Panc1 (cell line): Measurements from ENCODE around the gene NSMF. TPM values are rescaled to one million over a fixed set of nuclear protein-coding genes. Genes with fewer than 3 reads are reported as not detected.

Experiments used
- ATAC-seq: fragments of 200-7000 bp; cut with Tn5 transposase; 2 replicates; pipeline ENCODE4 v1.9.1; 2020; ENCODE audit warnings: mild to moderate bottlenecking, moderate library complexity
- BruUV-seq: library from RNA; stranded (reverse); fragments of 400-500 nt; replicated peaks from 2 replicates; lab custom pipeline; 2021; lab: Mats Ljungman, UMichigan
- CTCF ChIA-PET: fragments of 300-600 bp; sonication (Branson Sonifier 250); formaldehyde crosslinking; loops from one replicate; lab custom pipeline; 2022; ENCODE audit warnings: antibody characterized with exemption; lab: Charles Lee
- POLR2A ChIA-PET: fragments of 300-600 bp; sonication (Branson Sonifier 250); formaldehyde crosslinking; loops from one replicate; lab custom pipeline; 2022; ENCODE audit warnings: antibody characterized with exemption; lab: Charles Lee
- DNase-seq: peaks from one replicate; pipeline ENCODE4 v3.0.0-alpha.2; 2010; ENCODE audit warnings: low read depth, low spot score
- H3K27ac ChIP-seq: 2 replicates; pipeline ENCODE4 v1.5.1; 2011; ENCODE audit warnings: mild to moderate bottlenecking, low read length, inconsistent platforms
- H3K27me3 ChIP-seq: fragments of 200-500 bp; sonication (Bioruptor generic); 2 replicates; pipeline ENCODE4 v1.6.0; 2014; ENCODE audit warnings: low read length, inconsistent platforms; ENCODE audit not compliant: control insufficient read depth, insufficient read depth
- H3K36me3 ChIP-seq: fragments of 200-500 bp; sonication (Bioruptor generic); 2 replicates; pipeline ENCODE4 v1.5.1; 2014; ENCODE audit warnings: inconsistent platforms, mild to moderate bottlenecking, low read length, moderate library complexity; ENCODE audit not compliant: control insufficient read depth, insufficient read depth
- H3K4me1 ChIP-seq: 2 replicates; pipeline ENCODE4 v1.5.1; 2011; ENCODE audit warnings: inconsistent platforms, mild to moderate bottlenecking, low read length, moderate library complexity; ENCODE audit not compliant: control insufficient read depth, insufficient read depth
- H3K4me3 ChIP-seq, 2 experiments: 2 replicates each; pipeline ENCODE4 v1.5.1; 2011 to 2012; ENCODE audit warnings: low read depth in 2 of 2, low read length in 2 of 2, mild to moderate bottlenecking in 2 of 2, inconsistent platforms in 1 of 2, moderate library complexity in 1 of 2
- H3K9me3 ChIP-seq: fragments of 200-500 bp; sonication (Bioruptor generic); 2 replicates; pipeline ENCODE4 v1.5.1; 2014; ENCODE audit warnings: low read depth, mild to moderate bottlenecking, inconsistent platforms, low read length, moderate library complexity; ENCODE audit not compliant: control insufficient read depth, insufficient read depth
- CTCF ChIP-seq: fragments of 450-650 bp; IDR thresholded peaks from 2 replicates; pipeline ENCODE4 v1.5.1; 2017; ENCODE audit warnings: mild to moderate bottlenecking
- POLR2AphosphoS5 ChIP-seq: IDR thresholded peaks from 2 replicates; pipeline ENCODE4 v1.6.1; 2012; ENCODE audit warnings: mild to moderate bottlenecking, low read depth, low read length, moderate library complexity
- SIN3A ChIP-seq: IDR thresholded peaks from 2 replicates; pipeline ENCODE4 v1.6.1; 2012; ENCODE audit warnings: low read depth, mild to moderate bottlenecking, low read length, moderate library complexity, borderline replicate concordance; ENCODE audit not compliant: insufficient read depth
- TCF7L2 ChIP-seq: IDR thresholded peaks from 2 replicates; pipeline ENCODE4 v1.6.1; 2011; ENCODE audit warnings: mild to moderate bottlenecking, low read depth, low read length, inconsistent platforms
- in situ Hi-C: cut with HindIII; loops from 2 replicates; pipeline ENCODE4 v1.10.0; 2016; ENCODE audit warnings: low sequenced_read_pairs, low pct_unique_long_range_greater_than_20kb
- intact Hi-C: fragments of 100-400 bp; cut with micrococcal nuclease; formaldehyde crosslinking; loops from one replicate; pipeline ENCODE4 v1.10.0; 2022; ENCODE audit not compliant: unreplicated experiment
- total RNA-seq: library from RNA; stranded (reverse); gene quantifications from one replicate; pipeline ENCODE4 v1.2.1, GENCODE V29; 2021; ENCODE audit not compliant: unreplicated experiment
- TF ChIP-seq, protein P1 (sequence below), 2 experiments: IDR thresholded peaks; 2 replicates each; pipeline ENCODE4 v1.6.1; 2011 to 2012; ENCODE audit warnings: low read depth in 2 of 2, control low read depth in 1 of 2, low read length in 1 of 2, mild to moderate bottlenecking in 1 of 2, moderate library complexity in 1 of 2; ENCODE audit not compliant: insufficient read depth in 1 of 2

NSMF gene
- total RNA-seq, 1 experiment from 2014 or later = 40.0 TPM

DNA sequence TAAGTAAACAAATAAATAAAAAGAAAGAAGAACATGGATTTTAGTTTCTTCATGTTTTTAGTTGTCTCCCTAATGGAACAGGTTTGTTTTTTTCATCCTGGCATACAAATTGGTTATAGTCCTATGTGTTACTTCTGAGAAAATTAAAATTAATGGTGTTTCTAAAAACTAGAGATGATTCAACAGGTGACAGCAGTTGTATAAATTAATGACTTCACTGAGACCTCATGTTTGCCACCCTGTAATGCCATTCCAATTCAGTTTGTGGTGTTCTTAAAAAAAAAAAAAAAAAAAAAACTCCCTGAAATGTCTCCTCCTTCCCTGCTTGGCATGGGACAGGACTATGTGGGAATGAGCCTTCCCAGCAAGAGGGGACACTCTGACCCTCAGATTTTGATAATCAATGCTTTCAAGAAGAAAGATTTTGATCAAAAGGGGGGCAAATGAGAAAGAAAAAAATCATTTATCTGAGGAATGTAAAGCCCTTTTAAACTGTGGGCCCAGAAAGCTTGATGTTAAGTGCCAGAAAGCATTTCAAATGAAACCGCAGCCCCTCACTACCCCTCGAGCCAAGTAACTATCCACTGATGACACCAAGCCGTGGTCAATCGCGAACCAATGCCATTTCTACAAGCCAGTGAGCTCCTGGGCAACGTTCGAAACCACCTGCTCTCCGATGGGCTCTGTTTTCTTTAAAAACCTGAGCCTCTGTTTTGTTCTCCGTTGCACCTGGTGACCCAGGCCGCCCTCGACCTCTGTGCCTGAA lies 37.1 kb downstream of the NSMF start:
- intact Hi-C loops = loop anchor here (10.0 kb wide), 1 partner anchor 127 kb away; no protein-coding TSS in a partner anchor
- POLR2A ChIA-PET = no interaction called here
- CTCF ChIA-PET = interaction anchor here (1.4 kb wide), 1 partner anchor 9 kb away, joined by 4 read pairs; no protein-coding TSS in a partner anchor

DNA sequence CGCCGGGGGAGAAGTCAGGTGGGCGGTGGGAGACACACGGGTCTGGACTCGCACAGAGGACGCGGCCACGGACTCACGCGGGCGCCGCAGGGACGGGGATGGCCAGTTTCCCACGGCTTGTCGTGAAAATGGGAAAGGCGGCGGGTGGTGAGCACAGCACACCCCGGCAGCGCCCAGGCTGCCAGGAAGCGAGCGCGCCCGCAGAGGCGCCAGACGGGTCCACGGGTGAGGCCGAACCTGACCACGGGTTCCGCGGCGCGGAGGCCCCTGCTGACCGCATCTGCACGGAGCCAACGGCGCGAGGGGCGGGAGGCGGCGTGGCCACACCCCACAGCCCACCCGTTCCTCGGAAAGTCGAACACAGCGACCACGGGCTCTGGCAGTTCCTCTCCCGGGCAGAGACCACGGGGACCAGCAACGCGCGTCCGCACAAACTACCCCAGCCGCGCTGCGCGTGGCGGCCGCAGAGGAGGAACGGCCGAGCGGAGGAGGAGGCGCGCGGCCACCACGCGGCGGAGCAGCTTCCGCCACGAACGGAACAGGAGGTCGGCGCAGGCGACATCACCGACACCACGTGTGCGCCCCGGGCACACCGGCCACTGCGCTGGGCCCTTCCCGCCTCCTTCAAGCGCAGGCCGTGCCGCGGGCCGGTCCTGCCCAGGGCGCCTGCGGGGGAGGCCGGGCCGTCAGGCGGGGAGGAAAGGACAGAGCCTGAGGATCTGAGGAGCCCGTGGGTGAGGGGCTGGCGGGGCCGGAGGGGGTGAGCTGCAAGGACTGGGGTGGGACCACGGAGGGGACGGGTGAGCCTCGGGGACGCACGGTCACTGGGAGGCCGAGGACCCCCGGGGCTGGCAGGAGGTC lies 41.7 kb downstream of the NSMF start:
- BruUV-seq = no TSS peak
- no peak overlapping the region for H3K27ac ChIP-seq
- intact Hi-C loops = no loop called here

More for the DNA sequence above, 37.1 kb downstream of the NSMF start:
- ATAC-seq = no peak
- H3K36me3 ChIP-seq = peaks cover 4% of the 10 kb centered on the region; the same call in 1 of the 2 replicates
- H3K4me3 ChIP-seq = peak overlapping the region; percentile 75 to 79
- no peaks in the 10 kb centered on the region for H3K9me3 ChIP-seq
- H3K27me3 ChIP-seq = no peaks in the 10 kb centered on the region
- TSS peak; percentile 87 for BruUV-seq
- DNase-seq = no peak
- H3K27ac ChIP-seq = peak overlapping the region; percentile 86
- H3K4me1 ChIP-seq = peaks cover 6% of the 10 kb centered on the region
- TF ChIP-seq SIN3A (no peak), POLR2AphosphoS5 (no peak), CTCF (no peak), TCF7L2 (no peak)
- TF ChIP-seq, protein P1, sequence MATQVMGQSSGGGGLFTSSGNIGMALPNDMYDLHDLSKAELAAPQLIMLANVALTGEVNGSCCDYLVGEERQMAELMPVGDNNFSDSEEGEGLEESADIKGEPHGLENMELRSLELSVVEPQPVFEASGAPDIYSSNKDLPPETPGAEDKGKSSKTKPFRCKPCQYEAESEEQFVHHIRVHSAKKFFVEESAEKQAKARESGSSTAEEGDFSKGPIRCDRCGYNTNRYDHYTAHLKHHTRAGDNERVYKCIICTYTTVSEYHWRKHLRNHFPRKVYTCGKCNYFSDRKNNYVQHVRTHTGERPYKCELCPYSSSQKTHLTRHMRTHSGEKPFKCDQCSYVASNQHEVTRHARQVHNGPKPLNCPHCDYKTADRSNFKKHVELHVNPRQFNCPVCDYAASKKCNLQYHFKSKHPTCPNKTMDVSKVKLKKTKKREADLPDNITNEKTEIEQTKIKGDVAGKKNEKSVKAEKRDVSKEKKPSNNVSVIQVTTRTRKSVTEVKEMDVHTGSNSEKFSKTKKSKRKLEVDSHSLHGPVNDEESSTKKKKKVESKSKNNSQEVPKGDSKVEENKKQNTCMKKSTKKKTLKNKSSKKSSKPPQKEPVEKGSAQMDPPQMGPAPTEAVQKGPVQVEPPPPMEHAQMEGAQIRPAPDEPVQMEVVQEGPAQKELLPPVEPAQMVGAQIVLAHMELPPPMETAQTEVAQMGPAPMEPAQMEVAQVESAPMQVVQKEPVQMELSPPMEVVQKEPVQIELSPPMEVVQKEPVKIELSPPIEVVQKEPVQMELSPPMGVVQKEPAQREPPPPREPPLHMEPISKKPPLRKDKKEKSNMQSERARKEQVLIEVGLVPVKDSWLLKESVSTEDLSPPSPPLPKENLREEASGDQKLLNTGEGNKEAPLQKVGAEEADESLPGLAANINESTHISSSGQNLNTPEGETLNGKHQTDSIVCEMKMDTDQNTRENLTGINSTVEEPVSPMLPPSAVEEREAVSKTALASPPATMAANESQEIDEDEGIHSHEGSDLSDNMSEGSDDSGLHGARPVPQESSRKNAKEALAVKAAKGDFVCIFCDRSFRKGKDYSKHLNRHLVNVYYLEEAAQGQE (IDR thresholded peaks at IDR 0.05; ENCODE audit: insufficient read depth in 1 of 2, low read depth in 2 of 2, low read length in 1 of 2) = no peak
- in situ Hi-C loops = no loop called here

More for the DNA sequence above, 41.7 kb downstream of the NSMF start:
- ChIA-PET CTCF (interaction anchor here (0.6 kb wide), 1 partner anchor 128 kb away, joined by 4 read pairs; no protein-coding TSS in a partner anchor), POLR2A (no interaction called here)
- in situ Hi-C loops = no loop called here
- H3K36me3 ChIP-seq = peaks cover 1% of the 10 kb centered on the region; the same call in 1 of the 2 replicates
- H3K4me1 ChIP-seq = peaks cover 18% of the 10 kb centered on the region
- H3K27me3 ChIP-seq = no peaks in the 10 kb centered on the region
- no peak for ATAC-seq
- DNase-seq = no peak
- TF ChIP-seq, protein P1 (IDR thresholded peaks at IDR 0.05; ENCODE audit: insufficient read depth in 1 of 2, low read depth in 2 of 2, low read length in 1 of 2) = no peak
- TF ChIP-seq TCF7L2 (no peak), CTCF (no peak), POLR2AphosphoS5 (no peak), SIN3A (no peak)
- H3K9me3 ChIP-seq = no peaks in the 10 kb centered on the region
- H3K4me3 ChIP-seq = no peak overlapping the region
